NCI-H187 treated with DMSO at 0.1 percent for 48 hours (cell line): ENCODE results near the gene NUP210.

Experiments
- DNase-seq: peaks from one replicate; lab custom pipeline; 2025; lab: John Stamatoyannopoulos, UW

NUP210 gene

GRCh38 chr3:13274551-13275332, 145.4 kb downstream of the NUP210 start:
- no peak for DNase-seq

- no peak for DNase-seq
Observed at GRCh38 chr3:13274125-13274524, 146.0 kb downstream of the NUP210 start.

GRCh38 chr3:13273604-13274105, 146.5 kb downstream of the NUP210 start:
- no peak for DNase-seq

GRCh38 chr3:13272831-13273603, 147.1 kb downstream of the NUP210 start:
- DNase-seq, result no peak

GRCh38 chr3:13269711-13270378, 150.3 kb downstream of the NUP210 start:
- DNase-seq, result no peak

GRCh38 chr3:13268961-13269441, 151.1 kb downstream of the NUP210 start:
- no peak for DNase-seq

GRCh38 chr3:13268120-13268519, 152.0 kb downstream of the NUP210 start:
- DNase-seq, result no peak

GRCh38 chr3:13266651-13267362, 153.3 kb downstream of the NUP210 start:
- DNase-seq, result no peak
